GM20000 (cell line): Measurements from ENCODE around the gene TMEM250.

Experiments used
- DNase-seq: peaks from one replicate; pipeline ENCODE4 v3.0.0; 2012; ENCODE audit warnings: low spot score
- TF ChIP-seq, protein P1 (sequence below): IDR thresholded peaks from 2 replicates; pipeline ENCODE4 v1.5.1; 2012; ENCODE audit warnings: mild to moderate bottlenecking, control low read depth; ENCODE audit errors: extremely low read depth, missing control alignments

Gene TMEM250

GRCh38 chr9:136119061-136119882 is 597 bp upstream of the TMEM250 start:
- TF ChIP-seq, protein P1, sequence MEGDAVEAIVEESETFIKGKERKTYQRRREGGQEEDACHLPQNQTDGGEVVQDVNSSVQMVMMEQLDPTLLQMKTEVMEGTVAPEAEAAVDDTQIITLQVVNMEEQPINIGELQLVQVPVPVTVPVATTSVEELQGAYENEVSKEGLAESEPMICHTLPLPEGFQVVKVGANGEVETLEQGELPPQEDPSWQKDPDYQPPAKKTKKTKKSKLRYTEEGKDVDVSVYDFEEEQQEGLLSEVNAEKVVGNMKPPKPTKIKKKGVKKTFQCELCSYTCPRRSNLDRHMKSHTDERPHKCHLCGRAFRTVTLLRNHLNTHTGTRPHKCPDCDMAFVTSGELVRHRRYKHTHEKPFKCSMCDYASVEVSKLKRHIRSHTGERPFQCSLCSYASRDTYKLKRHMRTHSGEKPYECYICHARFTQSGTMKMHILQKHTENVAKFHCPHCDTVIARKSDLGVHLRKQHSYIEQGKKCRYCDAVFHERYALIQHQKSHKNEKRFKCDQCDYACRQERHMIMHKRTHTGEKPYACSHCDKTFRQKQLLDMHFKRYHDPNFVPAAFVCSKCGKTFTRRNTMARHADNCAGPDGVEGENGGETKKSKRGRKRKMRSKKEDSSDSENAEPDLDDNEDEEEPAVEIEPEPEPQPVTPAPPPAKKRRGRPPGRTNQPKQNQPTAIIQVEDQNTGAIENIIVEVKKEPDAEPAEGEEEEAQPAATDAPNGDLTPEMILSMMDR, result no peak
- peak; percentile 49 for DNase-seq

DNA sequence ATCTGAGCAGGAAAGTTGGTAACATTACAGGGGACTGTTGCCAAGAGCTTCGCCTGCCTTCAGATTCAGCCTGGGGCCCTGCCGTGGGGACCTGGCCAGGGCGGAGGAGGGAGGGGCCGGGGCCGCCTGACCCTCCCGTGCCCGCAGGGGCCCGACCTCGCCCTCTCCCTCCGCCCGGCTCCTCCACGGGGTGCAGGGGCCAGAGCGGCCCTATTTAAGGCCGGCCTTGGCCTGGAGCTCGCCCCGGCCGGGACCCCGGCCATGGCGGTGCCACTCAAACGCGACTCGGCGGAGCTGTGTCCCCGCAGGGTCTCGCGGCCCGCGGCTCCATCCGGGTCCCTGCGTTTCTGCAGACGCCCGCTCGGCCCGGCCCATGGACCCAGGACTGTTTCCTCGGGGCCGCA is 757 bp downstream of the TMEM250 start:
- TF ChIP-seq, protein P1, result no peak
- DNase-seq, result peak; percentile 41

GRCh38 chr9:136117291-136117915 is 1.3 kb downstream of the TMEM250 start:
- TF ChIP-seq, protein P1, result no peak
- DNase-seq, result peak; percentile 63

DNA sequence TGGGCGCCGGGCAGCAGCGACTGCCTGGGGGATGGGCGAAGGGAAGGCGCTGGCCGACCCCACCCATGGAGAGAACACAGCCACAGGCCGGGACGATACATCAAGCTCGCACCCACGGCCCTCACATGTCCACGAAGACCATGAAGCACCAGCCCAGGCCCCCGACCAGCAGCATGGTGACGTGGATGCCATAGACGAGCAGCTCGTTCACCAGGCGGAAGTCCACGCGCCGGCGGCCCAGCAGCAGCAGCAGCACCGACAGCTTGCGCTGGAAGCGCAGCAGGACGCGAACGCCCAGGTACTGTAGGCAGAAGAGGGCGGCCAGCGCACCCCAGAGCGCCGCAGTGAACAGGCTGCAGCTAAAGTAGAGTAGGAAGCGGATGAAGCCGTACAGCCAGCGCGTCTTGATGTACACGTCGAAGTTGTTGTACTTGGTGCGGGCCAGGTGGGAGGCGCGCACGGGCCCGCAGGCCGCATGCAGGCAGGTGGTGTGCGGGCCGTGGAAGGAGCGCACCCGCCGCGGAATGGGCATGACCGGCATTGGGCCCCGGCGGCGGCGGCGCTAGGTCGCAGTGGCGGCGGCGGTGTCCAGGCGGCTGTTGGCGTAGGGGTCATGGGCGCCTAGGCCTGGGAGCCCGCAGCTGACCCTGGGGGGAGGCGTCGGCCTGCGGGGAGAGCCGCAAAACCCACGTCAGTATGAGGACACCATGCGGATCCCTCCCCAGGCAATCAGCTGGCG is 2.1 kb downstream of the TMEM250 start:
- no peak for DNase-seq
- TF ChIP-seq, protein P1, result no peak

- DNase-seq, result no peak
- TF ChIP-seq, protein P1, result no peak
Measured at GRCh38 chr9:136115641-136116359, 2.9 kb downstream of the TMEM250 start.

- no peak for DNase-seq
- TF ChIP-seq, protein P1, result no peak
Measured at GRCh38 chr9:136115206-136115605, 3.5 kb downstream of the TMEM250 start.

- DNase-seq, result no peak
- TF ChIP-seq, protein P1, result no peak
Measured at GRCh38 chr9:136114610-136115009, 4.1 kb downstream of the TMEM250 start.
